Osteoblast (primary cell): Measurements from ENCODE around the gene MMP13. TPM values are rescaled to one million over a fixed set of nuclear protein-coding genes. Genes with fewer than 3 reads are reported as not detected.

Source experiments
- DNase-seq: peaks from one replicate; pipeline ENCODE4 v3.0.0; 2011; ENCODE audit warnings: low spot score, mixed read lengths; ENCODE audit not compliant: insufficient read length; ENCODE audit errors: missing footprints
- H2AFZ ChIP-seq: 2 replicates; pipeline ENCODE4 v1.6.0; 2011; ENCODE audit warnings: mild to moderate bottlenecking, low read length
- H3K27ac ChIP-seq: 2 replicates; pipeline ENCODE4 v1.5.1; 2011; ENCODE audit warnings: mild to moderate bottlenecking, low read depth, low read length, moderate library complexity
- H3K27me3 ChIP-seq: 2 replicates; pipeline ENCODE4 v1.6.0; 2012; ENCODE audit warnings: mild to moderate bottlenecking, control low read depth, inconsistent platforms, low read length, moderate library complexity; ENCODE audit not compliant: insufficient read depth
- H3K36me3 ChIP-seq: 2 replicates; pipeline ENCODE4 v1.5.1; 2011; ENCODE audit warnings: mild to moderate bottlenecking, low read length, control low read depth, moderate library complexity; ENCODE audit not compliant: insufficient read depth
- H3K4me1 ChIP-seq: 2 replicates; pipeline ENCODE4 v1.5.1; 2011; ENCODE audit warnings: mild to moderate bottlenecking, low read length, control low read depth, moderate library complexity; ENCODE audit not compliant: insufficient read depth
- H3K4me2 ChIP-seq: 2 replicates; pipeline ENCODE4 v1.6.0; 2011; ENCODE audit warnings: mild to moderate bottlenecking, low read length; ENCODE audit not compliant: insufficient read depth
- H3K4me3 ChIP-seq: fragments of 200-600 bp; sonication (generic); 3 replicates; pipeline ENCODE4 v1.5.1; 2012; ENCODE audit warnings: mild to moderate bottlenecking, low read length, inconsistent platforms; ENCODE audit not compliant: insufficient read depth
- H3K79me2 ChIP-seq: 2 replicates; pipeline ENCODE4 v1.6.0; 2012; ENCODE audit warnings: mild to moderate bottlenecking, low read length, control low read depth, inconsistent platforms; ENCODE audit not compliant: insufficient read depth
- H3K9me3 ChIP-seq: 2 replicates; pipeline ENCODE4 v1.5.1; 2011; ENCODE audit warnings: low read depth, low read length, control low read depth
- H4K20me1 ChIP-seq: 2 replicates; pipeline ENCODE4 v1.6.0; 2012; ENCODE audit warnings: mild to moderate bottlenecking, low read length, control low read depth; ENCODE audit not compliant: insufficient read depth
- CTCF ChIP-seq: IDR thresholded peaks from 2 replicates; pipeline ENCODE4 v1.5.1; 2011; ENCODE audit warnings: mild to moderate bottlenecking, low read depth, low read length, moderate library complexity; ENCODE audit errors: extremely low read depth
- total RNA-seq: library from RNA; depleted of rRNA; stranded (reverse); fragments of >200 nt; gene quantifications from 2 replicates; pipeline ENCODE4 v1.2.3, GENCODE V29; 2012

MMP13 gene
- total RNA-seq, 1 donor, result 2.5 TPM

- H3K36me3 ChIP-seq, result no peaks in the 10 kb centered on the region
- H3K4me3 ChIP-seq, result no peak overlapping the region
- H3K4me2 ChIP-seq, result no peak overlapping the region
- H4K20me1 ChIP-seq, result no peaks in the 10 kb centered on the region
- H3K27me3 ChIP-seq, result no peaks in the 10 kb centered on the region
- H3K79me2 ChIP-seq, result no peaks in the 10 kb centered on the region
- no peak for DNase-seq
- H3K4me1 ChIP-seq, result no peaks in the 10 kb centered on the region
- no peaks in the 10 kb centered on the region for H3K9me3 ChIP-seq
- TF ChIP-seq CTCF, result no peak
- no peak overlapping the region for H2AFZ ChIP-seq
- no peak overlapping the region for H3K27ac ChIP-seq
These were observed 9.3 kb upstream of the MMP13 start for GRCh38 chr11:102964867-102965266.

GRCh38 chr11:102957953-102958352 is 2.4 kb upstream of the MMP13 start:
- TF ChIP-seq CTCF, result no peak
- no peaks in the 10 kb centered on the region for H3K36me3 ChIP-seq
- DNase-seq, result no peak

GRCh38 chr11:102950622-102951081 is 4.9 kb downstream of the MMP13 start:
- no peak for TF ChIP-seq CTCF

More at GRCh38 chr11:102957953-102958352, 2.4 kb upstream of the MMP13 start:
- H3K9me3 ChIP-seq, result no peaks in the 10 kb centered on the region
- H3K4me2 ChIP-seq, result no peak overlapping the region
- no peak overlapping the region for H2AFZ ChIP-seq
- H3K27ac ChIP-seq, result no peak overlapping the region
- no peaks in the 10 kb centered on the region for H3K4me1 ChIP-seq
- H3K27me3 ChIP-seq, result no peaks in the 10 kb centered on the region
- no peaks in the 10 kb centered on the region for H3K79me2 ChIP-seq
- H4K20me1 ChIP-seq, result no peaks in the 10 kb centered on the region
- no peak overlapping the region for H3K4me3 ChIP-seq

GRCh38 chr11:102946237-102946636 is 9.3 kb downstream of the MMP13 start:
- no peak for TF ChIP-seq CTCF
- DNase-seq, result no peak

More at GRCh38 chr11:102950622-102951081, 4.9 kb downstream of the MMP13 start:
- Histone ChIP-seq H2AFZ (no peak overlapping the region), H3K27ac (no peak overlapping the region), H3K36me3 (no peaks in the 10 kb centered on the region), H3K27me3 (no peaks in the 10 kb centered on the region), H3K9me3 (no peaks in the 10 kb centered on the region), H4K20me1 (no peaks in the 10 kb centered on the region), H3K79me2 (no peaks in the 10 kb centered on the region), H3K4me1 (no peaks in the 10 kb centered on the region), H3K4me2 (no peak overlapping the region), H3K4me3 (no peak overlapping the region)
- DNase-seq, result no peak

More at GRCh38 chr11:102946237-102946636, 9.3 kb downstream of the MMP13 start:
- H4K20me1 ChIP-seq, result no peaks in the 10 kb centered on the region
- H3K36me3 ChIP-seq, result no peaks in the 10 kb centered on the region
- no peak overlapping the region for H3K4me2 ChIP-seq
- no peak overlapping the region for H3K27ac ChIP-seq
- no peak overlapping the region for H3K4me3 ChIP-seq
- H3K9me3 ChIP-seq, result no peaks in the 10 kb centered on the region
- no peaks in the 10 kb centered on the region for H3K27me3 ChIP-seq
- H3K79me2 ChIP-seq, result no peaks in the 10 kb centered on the region
- no peak overlapping the region for H2AFZ ChIP-seq
- H3K4me1 ChIP-seq, result no peaks in the 10 kb centered on the region
